PC-3 (cell line): ENCODE results near the gene ARHGAP27. TPM values are rescaled to one million over a fixed set of nuclear protein-coding genes. Genes with fewer than 3 reads are reported as not detected.
"Not testable (repeated sequence)": the region's sequence is repeated elsewhere in the genome, so short reads cannot be mapped to it uniquely, and the experiment has no call there.

ENCODE experiments used
- ATAC-seq: fragments of 200-7000 bp; cut with Tn5 transposase; 2 replicates; pipeline ENCODE4 v1.9.1; 2020; ENCODE audit warnings: mild to moderate bottlenecking, moderate library complexity
- Bru-seq: library from RNA; stranded (reverse); fragments of 400-500 nt; gene quantifications from one replicate; lab custom pipeline; 2021; lab: Mats Ljungman, UMichigan
- BruChase-seq, 2 experiments: library from RNA; stranded (reverse); fragments of 400-500 nt; gene quantifications; one replicate each; lab custom pipeline; 2021; lab: Mats Ljungman, UMichigan
- BruUV-seq: library from RNA; stranded (reverse); fragments of 400-500 nt; replicated peaks from 2 replicates; lab custom pipeline; 2021; lab: Mats Ljungman, UMichigan
- CTCF ChIA-PET: fragments of 300-600 bp; sonication (Branson Sonifier 250); formaldehyde crosslinking; loops from one replicate; lab custom pipeline; 2022; ENCODE audit warnings: antibody characterized with exemption; lab: Charles Lee
- POLR2A ChIA-PET: fragments of 300-600 bp; sonication (Branson Sonifier 250); formaldehyde crosslinking; loops from one replicate; lab custom pipeline; 2022; ENCODE audit warnings: antibody characterized with exemption; ENCODE audit not compliant: unreplicated experiment; lab: Charles Lee
- DNase-seq: peaks from one replicate; pipeline ENCODE4 v3.0.0-alpha.2; 2015
- H2AFZ ChIP-seq: fragments of 300-600 bp; sonication (generic); 2 replicates; pipeline ENCODE4 v1.6.0; 2016; ENCODE audit warnings: antibody characterized with exemption, low read length
- H3F3A ChIP-seq: fragments of 300-600 bp; sonication (generic); one replicate; pipeline ENCODE4 v1.6.0; 2017; ENCODE audit warnings: antibody characterized with exemption, low read length, control low read depth, mild to moderate bottlenecking; ENCODE audit not compliant: unreplicated experiment
- H3K27ac ChIP-seq: fragments of 300-600 bp; sonication (generic); 2 replicates; pipeline ENCODE4 v1.5.1; 2016; ENCODE audit warnings: mild to moderate bottlenecking, low read length
- H3K27me3 ChIP-seq: fragments of 300-600 bp; sonication (generic); 2 replicates; pipeline ENCODE4 v1.6.1; 2016; ENCODE audit warnings: low read length, mixed read lengths
- H3K36me3 ChIP-seq: fragments of 300-600 bp; sonication (generic); 2 replicates; pipeline ENCODE4 v1.6.1; 2016; ENCODE audit warnings: low read depth, mixed run types, low read length, mixed read lengths
- H3K4me1 ChIP-seq: fragments of 300-600 bp; sonication (generic); 2 replicates; pipeline ENCODE4 v1.5.1; 2016; ENCODE audit warnings: low read length; ENCODE audit not compliant: insufficient read depth
- H3K4me2 ChIP-seq: fragments of 300-600 bp; sonication (generic); 2 replicates; pipeline ENCODE4 v1.6.0; 2016; ENCODE audit warnings: low read length
- H3K4me3 ChIP-seq: fragments of 300-600 bp; sonication (generic); 2 replicates; pipeline ENCODE4 v1.5.1; 2016; ENCODE audit warnings: mild to moderate bottlenecking, low read length, mixed read lengths
- H3K79me2 ChIP-seq: fragments of 300-600 bp; sonication (generic); 2 replicates; pipeline ENCODE4 v1.6.1; 2017; ENCODE audit warnings: low read length, mixed read lengths
- H3K9ac ChIP-seq: fragments of 300-600 bp; sonication (generic); 2 replicates; pipeline ENCODE4 v1.6.0; 2016; ENCODE audit warnings: mild to moderate bottlenecking, low read length
- H3K9me2 ChIP-seq: fragments of 300-600 bp; sonication (generic); replicated peaks from 2 replicates; pipeline ENCODE4 v1.6.1; 2016; ENCODE audit warnings: mixed run types, low read length, mixed read lengths
- H3K9me3 ChIP-seq: fragments of 300-600 bp; sonication (generic); 2 replicates; pipeline ENCODE4 v1.6.1; 2016; ENCODE audit warnings: low read length, mixed read lengths
- H4K20me1 ChIP-seq: fragments of 300-600 bp; sonication (generic); 2 replicates; pipeline ENCODE4 v1.6.1; 2016; ENCODE audit warnings: low read length, mixed read lengths
- EZH2 ChIP-seq: fragments of 300-600 bp; sonication (generic); IDR thresholded peaks from one replicate; pipeline ENCODE4 v1.6.1; 2017; ENCODE audit warnings: antibody characterized with exemption, mild to moderate bottlenecking, low read length; ENCODE audit not compliant: unreplicated experiment
- EZH2phosphoT487 ChIP-seq: fragments of 300-600 bp; sonication (generic); IDR thresholded peaks from 2 replicates; pipeline ENCODE4 v1.6.1; 2018; ENCODE audit warnings: mild to moderate bottlenecking, antibody characterized with exemption, low read length, borderline replicate concordance
- intact Hi-C: fragments of 100-400 bp; cut with micrococcal nuclease; formaldehyde crosslinking; loops from 2 replicates; pipeline ENCODE4 v1.9.0; 2023
- long read RNA-seq: library from polyadenylated mRNA; unstranded; transcript quantifications from one replicate; pipeline ENCODE4 v2.0.0, GENCODE V29; 2021; ENCODE audit not compliant: unreplicated experiment
- total RNA-seq: library from RNA; depleted of rRNA; stranded (reverse); fragments of >200 nt; gene quantifications from 2 replicates; pipeline ENCODE4 v1.2.3, GENCODE V29; 2014; rRNA removed
- TF ChIP-seq, protein P1 (sequence below): fragments of 300-600 bp; sonication (generic); conservative IDR thresholded peaks from 2 replicates; pipeline ENCODE4 v1.5.1; 2017; ENCODE audit warnings: antibody characterized with exemption, low read depth, mild to moderate bottlenecking, low read length

Gene ARHGAP27
- total RNA-seq (119 and 134 TPM in 2 replicates), Bru-seq, nascent RNA (percentile 87 among the genes with signal in this experiment), BruChase-seq, experiment 1, labeled RNA remaining after a 6-hour chase (percentile 88 among the genes with signal in this experiment), BruChase-seq, experiment 2, labeled RNA remaining after a 2-hour chase (percentile 90 among the genes with signal in this experiment)
- long read RNA-seq, full-length matches to known transcripts: 36 of 355 reads
- long read RNA-seq, partial matches to known transcripts: 147 of 355 reads
- long read RNA-seq, other reads (novel, unspliced or antisense): 172 of 355 reads

DNA sequence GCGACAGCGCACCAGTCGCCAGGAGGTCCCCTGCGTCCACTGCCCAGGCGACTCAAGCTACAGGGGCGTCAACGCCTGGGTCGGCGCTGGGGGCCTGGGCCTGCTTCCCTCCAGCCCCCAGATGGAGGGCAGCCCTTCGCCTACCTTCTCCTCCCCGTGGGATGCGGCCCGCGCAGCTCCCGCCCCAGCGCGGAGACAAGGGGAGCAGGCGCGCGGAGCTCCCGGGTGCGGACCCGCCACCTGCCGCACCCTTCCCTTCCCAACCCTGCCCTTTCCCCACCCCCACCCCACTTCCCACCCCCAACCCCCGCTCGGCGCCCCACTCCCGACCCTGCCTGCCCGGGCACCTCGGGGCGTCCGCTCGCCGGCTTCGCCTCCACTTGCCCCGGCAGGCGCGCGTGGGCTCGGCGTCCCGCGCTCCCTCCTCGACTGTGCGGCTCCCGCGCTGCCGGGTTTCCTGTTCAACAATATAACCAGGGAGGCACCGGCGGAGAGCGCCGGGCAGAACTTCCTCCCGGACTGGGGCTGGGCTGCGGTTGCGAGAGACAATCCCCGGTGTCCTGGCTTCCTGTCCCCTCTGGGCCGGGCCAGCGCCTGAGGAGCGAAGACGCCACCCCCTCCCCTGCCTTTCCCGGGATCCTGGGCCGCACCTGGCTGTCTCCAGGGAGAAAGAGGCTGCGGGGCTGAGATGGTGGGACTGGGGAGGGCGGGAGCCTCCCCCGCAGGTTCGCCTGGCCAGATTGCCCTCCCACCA lies at the start of gene ARHGAP27:
ARHGAP27 (minus strand) TSS at position 466 of the 754 bp plus-strand sequence. CDS start 2,591 bp downstream, outside the sequence.
- Histone ChIP-seq H3F3A (no peaks in the 10 kb centered on the region), H3K79me2 (peaks cover 12% of the 10 kb centered on the region), H4K20me1 (no peaks in the 10 kb centered on the region), H3K4me2 (peak within 1 kb of the TSS; percentile 100), H3K9me3 (no peaks in the 10 kb centered on the region), H2AFZ (peak within 1 kb of the TSS; percentile 88), H3K36me3 (no peaks in the 10 kb centered on the region), H3K9me2 (no peaks in the 10 kb centered on the region), H3K27ac (peak within 1 kb of the TSS; percentile 76), H3K9ac (peak within 1 kb of the TSS; percentile 83), H3K4me3 (peak within 1 kb of the TSS; percentile 83), H3K4me1 (peaks cover 34% of the 10 kb centered on the region), H3K27me3 (no peaks in the 10 kb centered on the region)
- ChIA-PET CTCF (interaction anchor here (0.5 kb wide), 1 partner anchor 1233 kb away, joined by 3 read pairs; the partner anchor contains the start of gene ATXN7L3), POLR2A (no interaction called here)
- ATAC-seq (peak; percentile 38), DNase-seq (peak; percentile 82)
- no peak for TF ChIP-seq EZH2
- TF ChIP-seq EZH2phosphoT487: no peak
- TF ChIP-seq, protein P1, sequence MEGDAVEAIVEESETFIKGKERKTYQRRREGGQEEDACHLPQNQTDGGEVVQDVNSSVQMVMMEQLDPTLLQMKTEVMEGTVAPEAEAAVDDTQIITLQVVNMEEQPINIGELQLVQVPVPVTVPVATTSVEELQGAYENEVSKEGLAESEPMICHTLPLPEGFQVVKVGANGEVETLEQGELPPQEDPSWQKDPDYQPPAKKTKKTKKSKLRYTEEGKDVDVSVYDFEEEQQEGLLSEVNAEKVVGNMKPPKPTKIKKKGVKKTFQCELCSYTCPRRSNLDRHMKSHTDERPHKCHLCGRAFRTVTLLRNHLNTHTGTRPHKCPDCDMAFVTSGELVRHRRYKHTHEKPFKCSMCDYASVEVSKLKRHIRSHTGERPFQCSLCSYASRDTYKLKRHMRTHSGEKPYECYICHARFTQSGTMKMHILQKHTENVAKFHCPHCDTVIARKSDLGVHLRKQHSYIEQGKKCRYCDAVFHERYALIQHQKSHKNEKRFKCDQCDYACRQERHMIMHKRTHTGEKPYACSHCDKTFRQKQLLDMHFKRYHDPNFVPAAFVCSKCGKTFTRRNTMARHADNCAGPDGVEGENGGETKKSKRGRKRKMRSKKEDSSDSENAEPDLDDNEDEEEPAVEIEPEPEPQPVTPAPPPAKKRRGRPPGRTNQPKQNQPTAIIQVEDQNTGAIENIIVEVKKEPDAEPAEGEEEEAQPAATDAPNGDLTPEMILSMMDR: no peak
- no TSS peak for BruUV-seq
- intact Hi-C loops: no loop called here

- H3K9ac ChIP-seq, H3K9me2 ChIP-seq, DNase-seq, H3K9me3 ChIP-seq, ATAC-seq, H3K4me2 ChIP-seq, H3K27ac ChIP-seq, POLR2A ChIA-PET, H3K36me3 ChIP-seq, BruUV-seq, intact Hi-C loops, H3K27me3 ChIP-seq, H4K20me1 ChIP-seq, H3K4me3 ChIP-seq, CTCF ChIA-PET, H3F3A ChIP-seq, H2AFZ ChIP-seq: not testable (repeated sequence)
- Histone ChIP-seq H3K4me1 (peaks cover 20% of the 10 kb centered on the region), H3K79me2 (peaks cover 17% of the 10 kb centered on the region; the same call in 1 of the 2 replicates)
Measured at GRCh38 chr17:45482317-45482716, 49.6 kb upstream of the ARHGAP27 start.

GRCh38 chr17:45475436-45475835 lies 42.8 kb upstream of the ARHGAP27 start:
- H3K9me3 ChIP-seq, H3K9me2 ChIP-seq, H3K36me3 ChIP-seq, H3F3A ChIP-seq, H3K4me1 ChIP-seq, H3K27ac ChIP-seq, CTCF ChIA-PET, H3K79me2 ChIP-seq, H3K9ac ChIP-seq, POLR2A ChIA-PET, H4K20me1 ChIP-seq, BruUV-seq, H3K4me3 ChIP-seq, H3K4me2 ChIP-seq, H3K27me3 ChIP-seq, ATAC-seq, DNase-seq, H2AFZ ChIP-seq: not testable (repeated sequence)
- intact Hi-C loops: loop anchor here (5.0 kb wide), 1 partner anchor 48 kb away; no protein-coding TSS in a partner anchor

DNA sequence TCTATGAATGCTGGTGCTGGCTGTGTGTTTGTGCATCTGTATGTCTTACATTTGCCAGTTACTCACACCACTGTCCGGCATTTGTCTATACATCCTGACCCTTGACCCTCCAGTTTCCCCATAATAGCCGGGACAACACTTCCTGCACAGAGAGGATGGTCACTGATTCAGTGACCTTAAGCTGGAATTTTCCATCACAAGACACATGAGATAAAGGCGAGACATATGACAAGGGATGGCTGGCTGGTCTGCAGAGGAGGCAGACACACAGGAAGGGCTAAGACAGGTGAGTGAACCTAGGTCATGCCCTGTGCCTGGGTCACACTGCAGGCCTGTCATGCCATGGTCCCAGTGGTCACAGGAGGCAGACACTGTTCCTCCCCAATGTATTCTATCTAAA lies 39.6 kb upstream of the ARHGAP27 start:
- H3K9me2 ChIP-seq, H3K4me3 ChIP-seq, H3K4me2 ChIP-seq, H3K79me2 ChIP-seq, H3K9me3 ChIP-seq, CTCF ChIA-PET, BruUV-seq, H3F3A ChIP-seq, POLR2A ChIA-PET, H2AFZ ChIP-seq, H3K27ac ChIP-seq, H3K9ac ChIP-seq, H3K36me3 ChIP-seq, DNase-seq, ATAC-seq, H3K27me3 ChIP-seq, intact Hi-C loops, H4K20me1 ChIP-seq: not testable (repeated sequence)
- H3K4me1 ChIP-seq: peaks cover 18% of the 10 kb centered on the region

DNA sequence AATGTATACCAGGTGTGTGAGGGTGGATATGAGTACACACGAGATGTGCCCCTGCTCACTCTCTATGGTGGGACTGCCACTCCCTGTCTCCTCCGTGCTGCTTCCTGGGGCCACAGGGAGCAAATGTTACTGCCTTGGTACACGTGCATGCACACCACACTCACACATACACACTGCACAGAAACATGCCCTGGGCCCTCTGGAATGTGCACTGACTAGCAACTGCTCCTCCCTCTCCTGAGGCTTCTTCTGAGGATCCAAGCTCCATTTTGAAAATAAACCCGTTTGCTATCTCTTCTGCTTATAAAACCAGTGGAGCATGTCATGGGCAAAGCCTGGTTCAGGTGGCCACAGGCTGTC lies 36.5 kb upstream of the ARHGAP27 start:
- BruUV-seq, CTCF ChIA-PET, POLR2A ChIA-PET, H3K27me3 ChIP-seq, H3F3A ChIP-seq, H3K9me2 ChIP-seq, intact Hi-C loops, H3K9me3 ChIP-seq, H4K20me1 ChIP-seq, H3K4me3 ChIP-seq, H2AFZ ChIP-seq, H3K79me2 ChIP-seq: not testable (repeated sequence)
- Histone ChIP-seq H3K4me2 (peak overlapping the region; percentile 47), H3K9ac (peak overlapping the region; percentile 41; the same call in 1 of the 2 replicates), H3K27ac (peak overlapping the region; percentile 86), H3K36me3 (peaks cover 16% of the 10 kb centered on the region), H3K4me1 (peaks cover 18% of the 10 kb centered on the region)
- peak; percentile 41 for ATAC-seq
- DNase-seq: peak; percentile 32
